HCT116 (cell line): ENCODE results near the gene ANO3. TPM values are rescaled to one million over a fixed set of nuclear protein-coding genes. Genes with fewer than 3 reads are reported as not detected.

Source experiments
- ATAC-seq: fragments of 200-7000 bp; cut with Tn5 transposase; 2 replicates; pipeline ENCODE4 v1.9.1; 2020; ENCODE audit warnings: mild to moderate bottlenecking, moderate library complexity
- BruUV-seq: library from RNA; stranded (reverse); fragments of 400-500 nt; replicated peaks from 2 replicates; lab custom pipeline; 2021; lab: Mats Ljungman, UMichigan
- CTCF ChIA-PET: fragments of 300-600 bp; sonication (Branson Sonifier 250); formaldehyde crosslinking; loops from one replicate; lab custom pipeline; 2021; ENCODE audit warnings: antibody characterized with exemption; lab: Charles Lee
- POLR2A ChIA-PET: fragments of 300-600, 350-600 bp; sonication (Branson Sonifier 250); formaldehyde crosslinking; loops from one replicate; lab custom pipeline; 2021; ENCODE audit warnings: antibody characterized with exemption; lab: Charles Lee
- RAD21 ChIA-PET, 2 experiments: fragments of 300-600 bp; sonication (Branson Sonifier 250); formaldehyde crosslinking; loops; one replicate each; lab custom pipeline; 2023; ENCODE audit warnings: low total read pairs in 2 of 2; ENCODE audit not compliant: uncharacterized antibody in 2 of 2, unreplicated experiment in 2 of 2, low non-redundant PET in 1 of 2; lab: Charles Lee
- DNase-seq: peaks from one replicate; pipeline ENCODE4 v3.0.0-alpha.2; 2010; ENCODE audit warnings: low read depth, low spot score
- H2AFZ ChIP-seq: fragments of 200-600 bp; shearing (Covaris generic), sonication (generic); 2 replicates; pipeline ENCODE4 v1.6.1; 2017; ENCODE audit warnings: low read depth, mixed run types, mixed read lengths, antibody characterized with exemption, low read length; ENCODE audit not compliant: poor library complexity, severe bottlenecking
- H3K27ac ChIP-seq: 2 replicates; pipeline ENCODE4 v1.5.1; 2012; ENCODE audit warnings: low read depth, low read length
- H3K27me3 ChIP-seq: fragments of 200-600 bp; sonication (generic); 2 replicates; pipeline ENCODE4 v1.6.1; 2016; ENCODE audit warnings: mixed run types, low read length, mixed read lengths; ENCODE audit not compliant: insufficient read depth
- H3K36me3 ChIP-seq, 2 experiments: fragments of 200-500 bp in 1 of 2; fragments of 200-600 bp in 1 of 2; sonication (Bioruptor generic) in 1 of 2; sonication (generic) in 1 of 2; 2 replicates each; pipeline versions ENCODE4 v1.5.1 to v1.6.1; 2014 to 2016; ENCODE audit warnings: low read length in 2 of 2, inconsistent platforms in 1 of 2, mixed read lengths in 1 of 2, mixed run types in 1 of 2; ENCODE audit not compliant: insufficient read depth in 2 of 2, control insufficient read depth in 1 of 2
- H3K4me1 ChIP-seq, 2 experiments: fragments of 200-600 bp in 1 of 2; sonication (generic) in 1 of 2; 2 replicates each; pipeline versions ENCODE4 v1.5.1 to v1.6.1; 2012 to 2017; ENCODE audit warnings: low read length in 2 of 2, inconsistent platforms in 1 of 2, mild to moderate bottlenecking in 1 of 2, mixed read lengths in 1 of 2, mixed run types in 1 of 2, moderate library complexity in 1 of 2; ENCODE audit not compliant: insufficient read depth in 2 of 2, control insufficient read depth in 1 of 2
- H3K4me2 ChIP-seq: fragments of 200-600 bp; sonication (generic); 2 replicates; pipeline ENCODE4 v1.6.1; 2017; ENCODE audit warnings: mixed run types, low read length, mixed read lengths
- H3K4me3 ChIP-seq, 2 experiments: fragments of 200-600 bp in 1 of 2; sonication (generic) in 1 of 2; replicated peaks in 1 of 2; 2 replicates each; pipeline ENCODE4 v1.5.1; 2011 to 2016; ENCODE audit warnings: low read length in 2 of 2, control low read depth in 1 of 2, low read depth in 1 of 2, mild to moderate bottlenecking in 1 of 2, mixed read lengths in 1 of 2, mixed run types in 1 of 2
- H3K79me2 ChIP-seq: fragments of 200-600 bp; sonication (generic); 2 replicates; pipeline ENCODE4 v1.6.1; 2017; ENCODE audit warnings: mild to moderate bottlenecking, mixed run types, low read length, moderate library complexity, mixed read lengths; ENCODE audit not compliant: insufficient read depth
- H3K9ac ChIP-seq: fragments of 200-600 bp; sonication (generic); 2 replicates; pipeline ENCODE4 v1.6.1; 2016; ENCODE audit warnings: low read length, mixed read lengths
- H3K9me2 ChIP-seq: fragments of 200-600 bp; sonication (generic), shearing (Covaris generic); 2 replicates; pipeline ENCODE4 v1.6.1; 2017; ENCODE audit warnings: mixed run types, mild to moderate bottlenecking, moderate library complexity; ENCODE audit not compliant: insufficient read depth
- H3K9me3 ChIP-seq, 2 experiments: fragments of 200-500 bp in 1 of 2; fragments of 200-600 bp in 1 of 2; sonication (Bioruptor generic) in 1 of 2; sonication (generic) in 1 of 2; 2 replicates each; pipeline ENCODE4 v1.6.1; 2014 to 2017; ENCODE audit warnings: low read length in 2 of 2, mixed read lengths in 2 of 2, inconsistent platforms in 1 of 2, low read depth in 1 of 2, mild to moderate bottlenecking in 1 of 2, mixed run types in 1 of 2, moderate library complexity in 1 of 2; ENCODE audit not compliant: control insufficient read depth in 1 of 2, insufficient read depth in 1 of 2
- H4K20me1 ChIP-seq: fragments of 200-600 bp; sonication (generic), shearing (Covaris generic); 2 replicates; pipeline ENCODE4 v1.6.1; 2017; ENCODE audit warnings: mixed run types, mild to moderate bottlenecking, moderate library complexity; ENCODE audit not compliant: insufficient read depth
- CBX3 ChIP-seq: IDR thresholded peaks from 2 replicates; pipeline ENCODE4 v1.6.1; 2012; ENCODE audit warnings: low read depth
- EGR1 ChIP-seq: IDR thresholded peaks from 2 replicates; pipeline ENCODE4 v1.6.1; 2012; ENCODE audit warnings: low read depth
- ELF1 ChIP-seq: IDR thresholded peaks from 2 replicates; pipeline ENCODE4 v1.6.1; 2012; ENCODE audit warnings: low read depth, borderline replicate concordance
- EZH2 ChIP-seq: fragments of 200-600 bp; sonication (generic); IDR thresholded peaks from 2 replicates; pipeline ENCODE4 v1.6.1; 2017; ENCODE audit warnings: antibody characterized with exemption, mixed run types
- EZH2phosphoT487 ChIP-seq: fragments of 200-600 bp; IDR thresholded peaks from 2 replicates; pipeline ENCODE4 v1.6.1; 2018; ENCODE audit warnings: antibody characterized with exemption, borderline replicate concordance
- JUND ChIP-seq: IDR thresholded peaks from 2 replicates; pipeline ENCODE4 v1.6.1; 2012
- POLR2AphosphoS5 ChIP-seq: IDR thresholded peaks from 2 replicates; pipeline ENCODE4 v1.6.1; 2011; ENCODE audit warnings: mild to moderate bottlenecking, low read depth, low read length, moderate library complexity
- YY1 ChIP-seq: IDR thresholded peaks from 2 replicates; pipeline ENCODE4 v1.6.1; 2011; ENCODE audit warnings: low read length, low read depth, moderate library complexity, mild to moderate bottlenecking; ENCODE audit not compliant: insufficient replicate concordance; ENCODE audit errors: extremely low read depth
- intact Hi-C: fragments of 100-400 bp; cut with micrococcal nuclease; formaldehyde crosslinking; loops from 2 replicates; pipeline ENCODE4 v1.10.0; 2022
- total RNA-seq: library from RNA; stranded (reverse); gene quantifications from one replicate; pipeline ENCODE4 v1.2.1, GENCODE V29; 2021; ENCODE audit not compliant: unreplicated experiment
- TF ChIP-seq, protein P1 (sequence below): IDR thresholded peaks from 2 replicates; pipeline ENCODE4 v1.6.1; 2012; ENCODE audit warnings: low read depth
- TF ChIP-seq, protein P2 (sequence below): IDR thresholded peaks from 2 replicates; pipeline ENCODE4 v1.6.1; 2011; ENCODE audit warnings: mild to moderate bottlenecking, low read length, moderate library complexity; ENCODE audit not compliant: insufficient replicate concordance; ENCODE audit errors: extremely low read depth
- TF ChIP-seq, protein P3 (sequence below), 3 experiments: fragments of 200-600 bp in 1 of 3; sonication (generic) in 1 of 3; IDR thresholded peaks in 2 of 3; conservative IDR thresholded peaks in 1 of 3; 2 replicates each; pipeline ENCODE4 v1.5.1; 2012 to 2017; ENCODE audit warnings: low read depth in 2 of 3, low read length in 2 of 3, antibody characterized with exemption in 1 of 3, borderline replicate concordance in 1 of 3, control low read depth in 1 of 3, mild to moderate bottlenecking in 1 of 3, mixed read lengths in 1 of 3, mixed run types in 1 of 3, moderate library complexity in 1 of 3; ENCODE audit not compliant: insufficient read depth in 1 of 3
- TF ChIP-seq, protein P4 (sequence below): IDR thresholded peaks from 2 replicates; pipeline ENCODE4 v1.6.1; 2012
- TF ChIP-seq, protein P5 (sequence below): IDR thresholded peaks from 2 replicates; pipeline ENCODE4 v1.6.1; 2012

Gene ANO3
- total RNA-seq, 1 experiment from 2014 or later: not detected

DNA sequence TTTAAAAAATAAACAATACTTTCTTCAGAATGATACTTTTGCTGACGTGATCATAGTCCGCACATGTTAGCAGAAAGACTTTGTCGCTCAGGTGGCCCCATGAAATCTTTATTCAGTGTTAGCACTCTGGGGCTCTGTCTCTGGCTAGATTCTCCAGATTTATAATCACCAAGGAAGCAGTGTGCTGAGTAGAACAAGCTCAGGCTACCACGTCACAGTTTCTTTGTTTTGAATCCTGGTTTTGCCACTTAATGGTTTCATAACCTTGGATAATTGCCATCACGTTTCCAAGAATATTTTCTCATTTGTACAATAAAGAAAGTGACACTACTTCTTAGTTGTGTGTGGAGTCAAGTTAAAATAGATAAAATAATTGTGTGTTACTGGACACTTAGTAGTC, 244.0 kb downstream of the ANO3 start:
- no peaks in the 10 kb centered on the region for H3K27me3 ChIP-seq
- H3K27ac ChIP-seq: no peak overlapping the region
- ChIA-PET POLR2A (no interaction called here), CTCF (no interaction called here), RAD21 (no interaction called here)
- H2AFZ ChIP-seq: no peak overlapping the region
- DNase-seq (no peak), ATAC-seq (no peak)
- no peaks in the 10 kb centered on the region for H3K36me3 ChIP-seq
- no peak overlapping the region for H3K4me3 ChIP-seq
- no peak overlapping the region for H3K9ac ChIP-seq
- peaks cover 5 to 7% of the 10 kb centered on the region in 2 experiments; a peak in 3 of 4 replicates for H3K9me3 ChIP-seq
- H3K4me2 ChIP-seq: no peak overlapping the region
- H3K9me2 ChIP-seq: no peaks in the 10 kb centered on the region
- H3K4me1 ChIP-seq: no peaks in the 10 kb centered on the region
- TF ChIP-seq, protein P1, sequence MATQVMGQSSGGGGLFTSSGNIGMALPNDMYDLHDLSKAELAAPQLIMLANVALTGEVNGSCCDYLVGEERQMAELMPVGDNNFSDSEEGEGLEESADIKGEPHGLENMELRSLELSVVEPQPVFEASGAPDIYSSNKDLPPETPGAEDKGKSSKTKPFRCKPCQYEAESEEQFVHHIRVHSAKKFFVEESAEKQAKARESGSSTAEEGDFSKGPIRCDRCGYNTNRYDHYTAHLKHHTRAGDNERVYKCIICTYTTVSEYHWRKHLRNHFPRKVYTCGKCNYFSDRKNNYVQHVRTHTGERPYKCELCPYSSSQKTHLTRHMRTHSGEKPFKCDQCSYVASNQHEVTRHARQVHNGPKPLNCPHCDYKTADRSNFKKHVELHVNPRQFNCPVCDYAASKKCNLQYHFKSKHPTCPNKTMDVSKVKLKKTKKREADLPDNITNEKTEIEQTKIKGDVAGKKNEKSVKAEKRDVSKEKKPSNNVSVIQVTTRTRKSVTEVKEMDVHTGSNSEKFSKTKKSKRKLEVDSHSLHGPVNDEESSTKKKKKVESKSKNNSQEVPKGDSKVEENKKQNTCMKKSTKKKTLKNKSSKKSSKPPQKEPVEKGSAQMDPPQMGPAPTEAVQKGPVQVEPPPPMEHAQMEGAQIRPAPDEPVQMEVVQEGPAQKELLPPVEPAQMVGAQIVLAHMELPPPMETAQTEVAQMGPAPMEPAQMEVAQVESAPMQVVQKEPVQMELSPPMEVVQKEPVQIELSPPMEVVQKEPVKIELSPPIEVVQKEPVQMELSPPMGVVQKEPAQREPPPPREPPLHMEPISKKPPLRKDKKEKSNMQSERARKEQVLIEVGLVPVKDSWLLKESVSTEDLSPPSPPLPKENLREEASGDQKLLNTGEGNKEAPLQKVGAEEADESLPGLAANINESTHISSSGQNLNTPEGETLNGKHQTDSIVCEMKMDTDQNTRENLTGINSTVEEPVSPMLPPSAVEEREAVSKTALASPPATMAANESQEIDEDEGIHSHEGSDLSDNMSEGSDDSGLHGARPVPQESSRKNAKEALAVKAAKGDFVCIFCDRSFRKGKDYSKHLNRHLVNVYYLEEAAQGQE: no peak
- TF ChIP-seq, protein P2, sequence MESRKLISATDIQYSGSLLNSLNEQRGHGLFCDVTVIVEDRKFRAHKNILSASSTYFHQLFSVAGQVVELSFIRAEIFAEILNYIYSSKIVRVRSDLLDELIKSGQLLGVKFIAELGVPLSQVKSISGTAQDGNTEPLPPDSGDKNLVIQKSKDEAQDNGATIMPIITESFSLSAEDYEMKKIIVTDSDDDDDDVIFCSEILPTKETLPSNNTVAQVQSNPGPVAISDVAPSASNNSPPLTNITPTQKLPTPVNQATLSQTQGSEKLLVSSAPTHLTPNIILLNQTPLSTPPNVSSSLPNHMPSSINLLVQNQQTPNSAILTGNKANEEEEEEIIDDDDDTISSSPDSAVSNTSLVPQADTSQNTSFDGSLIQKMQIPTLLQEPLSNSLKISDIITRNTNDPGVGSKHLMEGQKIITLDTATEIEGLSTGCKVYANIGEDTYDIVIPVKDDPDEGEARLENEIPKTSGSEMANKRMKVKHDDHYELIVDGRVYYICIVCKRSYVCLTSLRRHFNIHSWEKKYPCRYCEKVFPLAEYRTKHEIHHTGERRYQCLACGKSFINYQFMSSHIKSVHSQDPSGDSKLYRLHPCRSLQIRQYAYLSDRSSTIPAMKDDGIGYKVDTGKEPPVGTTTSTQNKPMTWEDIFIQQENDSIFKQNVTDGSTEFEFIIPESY: no peak
- TF ChIP-seq POLR2AphosphoS5: no peak
- no peak for TF ChIP-seq EGR1
- no peak for TF ChIP-seq JUND
- TF ChIP-seq, protein P3, sequence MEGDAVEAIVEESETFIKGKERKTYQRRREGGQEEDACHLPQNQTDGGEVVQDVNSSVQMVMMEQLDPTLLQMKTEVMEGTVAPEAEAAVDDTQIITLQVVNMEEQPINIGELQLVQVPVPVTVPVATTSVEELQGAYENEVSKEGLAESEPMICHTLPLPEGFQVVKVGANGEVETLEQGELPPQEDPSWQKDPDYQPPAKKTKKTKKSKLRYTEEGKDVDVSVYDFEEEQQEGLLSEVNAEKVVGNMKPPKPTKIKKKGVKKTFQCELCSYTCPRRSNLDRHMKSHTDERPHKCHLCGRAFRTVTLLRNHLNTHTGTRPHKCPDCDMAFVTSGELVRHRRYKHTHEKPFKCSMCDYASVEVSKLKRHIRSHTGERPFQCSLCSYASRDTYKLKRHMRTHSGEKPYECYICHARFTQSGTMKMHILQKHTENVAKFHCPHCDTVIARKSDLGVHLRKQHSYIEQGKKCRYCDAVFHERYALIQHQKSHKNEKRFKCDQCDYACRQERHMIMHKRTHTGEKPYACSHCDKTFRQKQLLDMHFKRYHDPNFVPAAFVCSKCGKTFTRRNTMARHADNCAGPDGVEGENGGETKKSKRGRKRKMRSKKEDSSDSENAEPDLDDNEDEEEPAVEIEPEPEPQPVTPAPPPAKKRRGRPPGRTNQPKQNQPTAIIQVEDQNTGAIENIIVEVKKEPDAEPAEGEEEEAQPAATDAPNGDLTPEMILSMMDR (IDR thresholded peaks at IDR 0.05 in 2 of 3, conservative IDR thresholded peaks at IDR 0.05 in 1 of 3; ENCODE audit: borderline replicate concordance in 1 of 3, insufficient read depth in 1 of 3, low read depth in 2 of 3, low read length in 2 of 3): no peak
- no peak for TF ChIP-seq EZH2phosphoT487
- TF ChIP-seq, protein P4, sequence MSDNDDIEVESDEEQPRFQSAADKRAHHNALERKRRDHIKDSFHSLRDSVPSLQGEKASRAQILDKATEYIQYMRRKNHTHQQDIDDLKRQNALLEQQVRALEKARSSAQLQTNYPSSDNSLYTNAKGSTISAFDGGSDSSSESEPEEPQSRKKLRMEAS: no peak
- TF ChIP-seq, protein P5, sequence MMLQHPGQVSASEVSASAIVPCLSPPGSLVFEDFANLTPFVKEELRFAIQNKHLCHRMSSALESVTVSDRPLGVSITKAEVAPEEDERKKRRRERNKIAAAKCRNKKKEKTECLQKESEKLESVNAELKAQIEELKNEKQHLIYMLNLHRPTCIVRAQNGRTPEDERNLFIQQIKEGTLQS: no peak
- TF ChIP-seq CBX3: no peak
- TF ChIP-seq ELF1: no peak
- no peak for TF ChIP-seq YY1
- no peak for TF ChIP-seq EZH2
- H4K20me1 ChIP-seq: no peaks in the 10 kb centered on the region
- no TSS peak for BruUV-seq
- H3K79me2 ChIP-seq: no peaks in the 10 kb centered on the region
- intact Hi-C loops: no loop called here
